ENCODE results near the gene MEN1. TPM values are rescaled to one million over a fixed set of nuclear protein-coding genes. Genes with fewer than 3 reads are reported as not detected.

The MEN1 gene
- total and polyA plus RNA-seq, 12 donors = 15.3 to 50.6 (median 28.7) TPM

GRCh38 chr11:64764040-64764611, 46.2 kb downstream of the MEN1 start:
- H3K27me3 ChIP-seq = no peaks in the 10 kb centered on the region
- H3K9me3 ChIP-seq (replicated peaks in 1 of 3) = no peaks in the 10 kb centered on the region
- peaks cover 27 to 71% of the 10 kb centered on the region in 2 donors for H3K4me1 ChIP-seq (replicated peaks in 1 of 2)
- peak in 2 of 7 donors; percentile 23 to 41 for DNase-seq
- no peak for TF ChIP-seq POLR2A (IDR thresholded peaks at IDR 0.05)
- TF ChIP-seq, protein P1, sequence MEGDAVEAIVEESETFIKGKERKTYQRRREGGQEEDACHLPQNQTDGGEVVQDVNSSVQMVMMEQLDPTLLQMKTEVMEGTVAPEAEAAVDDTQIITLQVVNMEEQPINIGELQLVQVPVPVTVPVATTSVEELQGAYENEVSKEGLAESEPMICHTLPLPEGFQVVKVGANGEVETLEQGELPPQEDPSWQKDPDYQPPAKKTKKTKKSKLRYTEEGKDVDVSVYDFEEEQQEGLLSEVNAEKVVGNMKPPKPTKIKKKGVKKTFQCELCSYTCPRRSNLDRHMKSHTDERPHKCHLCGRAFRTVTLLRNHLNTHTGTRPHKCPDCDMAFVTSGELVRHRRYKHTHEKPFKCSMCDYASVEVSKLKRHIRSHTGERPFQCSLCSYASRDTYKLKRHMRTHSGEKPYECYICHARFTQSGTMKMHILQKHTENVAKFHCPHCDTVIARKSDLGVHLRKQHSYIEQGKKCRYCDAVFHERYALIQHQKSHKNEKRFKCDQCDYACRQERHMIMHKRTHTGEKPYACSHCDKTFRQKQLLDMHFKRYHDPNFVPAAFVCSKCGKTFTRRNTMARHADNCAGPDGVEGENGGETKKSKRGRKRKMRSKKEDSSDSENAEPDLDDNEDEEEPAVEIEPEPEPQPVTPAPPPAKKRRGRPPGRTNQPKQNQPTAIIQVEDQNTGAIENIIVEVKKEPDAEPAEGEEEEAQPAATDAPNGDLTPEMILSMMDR (IDR thresholded peaks at IDR 0.05) = no peak
- WGBS, 4 donors = 34 to 48% (median 40%) methylated on average over 8 to 11 of the region's 11 CpGs
- intact Hi-C loops (cut with DNase I) = no loop called here
- H3K27ac ChIP-seq = peak overlapping the region in 4 of 5 donors; percentile 14 to 87 (median 70)
- H3K36me3 ChIP-seq (replicated peaks in 1 of 2) = peaks cover 0 to 63% of the 10 kb centered on the region in 2 donors
- H3K4me3 ChIP-seq = no peak overlapping the region

GRCh38 chr11:64763526-64764039, 46.8 kb downstream of the MEN1 start:
- WGBS, 4 donors = 39 to 48% (median 44%) methylated on average over 3 to 6 of the region's 6 CpGs
- intact Hi-C loops (cut with DNase I) = no loop called here
- Histone ChIP-seq H3K27me3 (no peaks in the 10 kb centered on the region), H3K9me3 (replicated peaks in 1 of 3) (no peaks in the 10 kb centered on the region), H3K27ac (peak overlapping the region; percentile 14 to 87 (median 66)), H3K4me1 (replicated peaks in 1 of 2) (peaks cover 27 to 73% of the 10 kb centered on the region in 2 donors), H3K36me3 (replicated peaks in 1 of 2) (peaks cover 0 to 58% of the 10 kb centered on the region in 2 donors), H3K4me3 (no peak overlapping the region)
- DNase-seq = peak in 2 of 7 donors; percentile 41 to 54
- TF ChIP-seq, protein P1 (IDR thresholded peaks at IDR 0.05) = no peak
- TF ChIP-seq POLR2A (IDR thresholded peaks at IDR 0.05) = no peak

DNA sequence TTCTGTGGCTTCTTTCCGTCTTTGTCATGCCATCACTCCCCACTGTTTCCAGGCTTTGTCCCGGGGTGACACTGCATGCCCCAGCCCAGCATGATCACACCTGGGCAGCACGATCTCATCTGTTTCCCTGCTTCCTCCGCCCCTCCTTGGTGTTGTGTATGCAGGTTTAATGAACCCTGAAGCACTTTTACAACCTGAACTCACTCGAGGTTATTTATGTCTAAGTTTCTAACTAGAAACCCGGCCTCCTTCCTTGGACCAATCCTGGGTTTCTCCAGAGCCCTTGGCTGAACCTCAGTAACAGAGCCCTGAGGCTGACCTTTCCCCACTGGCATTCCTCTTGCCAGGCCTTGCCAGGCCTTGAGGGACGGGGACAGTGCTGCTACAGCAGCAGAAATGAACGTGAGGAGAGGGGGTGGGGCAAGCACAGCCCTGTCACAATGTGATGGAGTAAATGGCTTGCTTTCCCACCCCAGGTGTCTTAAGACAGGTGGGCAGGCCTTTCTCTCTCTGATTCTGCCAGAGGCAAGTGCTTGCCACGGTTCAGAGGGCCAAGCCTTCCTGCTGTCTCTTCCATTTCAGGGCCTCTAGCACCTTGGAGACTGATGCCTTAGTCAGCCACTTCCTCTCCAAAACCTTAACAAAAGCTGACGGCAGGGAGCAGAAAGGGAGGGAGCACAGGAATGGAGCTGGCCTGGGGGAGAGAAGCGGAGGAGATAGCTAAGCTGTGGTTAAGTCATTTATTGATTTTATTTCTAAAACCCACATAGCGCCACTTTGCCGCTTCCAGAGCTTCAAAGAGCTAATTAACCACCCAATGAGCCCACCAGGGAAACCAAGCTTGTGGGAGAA, 47.5 kb downstream of the MEN1 start:
- intact Hi-C loops (cut with DNase I) = no loop called here
- Histone ChIP-seq H3K36me3 (replicated peaks in 1 of 2) (peaks cover 0 to 51% of the 10 kb centered on the region in 2 donors), H3K27ac (peak overlapping the region; percentile 14 to 87 (median 66)), H3K27me3 (no peaks in the 10 kb centered on the region), H3K4me1 (replicated peaks in 1 of 2) (peaks cover 27 to 71% of the 10 kb centered on the region in 2 donors), H3K4me3 (no peak overlapping the region), H3K9me3 (replicated peaks in 1 of 3) (no peaks in the 10 kb centered on the region)
- DNase-seq = peak in 6 of 7 donors; percentile 69 to 86 (median 80)
- WGBS, 4 donors = 31 to 38% (median 35%) methylated on average over 13 of the region's 13 CpGs
- TF ChIP-seq POLR2A (IDR thresholded peaks at IDR 0.05) = no peak
- TF ChIP-seq, protein P1 (IDR thresholded peaks at IDR 0.05) = no peak

- H3K36me3 ChIP-seq (replicated peaks in 1 of 2) = peaks cover 0 to 45% of the 10 kb centered on the region in 2 donors
- no peaks in the 10 kb centered on the region for H3K27me3 ChIP-seq
- DNase-seq = peak in 1 of 7 donors; percentile 33
- TF ChIP-seq POLR2A (IDR thresholded peaks at IDR 0.05) = no peak
- TF ChIP-seq, protein P1 (IDR thresholded peaks at IDR 0.05) = no peak
- peaks cover 27 to 64% of the 10 kb centered on the region in 2 donors for H3K4me1 ChIP-seq (replicated peaks in 1 of 2)
- no peaks in the 10 kb centered on the region for H3K9me3 ChIP-seq (replicated peaks in 1 of 3)
- no peak overlapping the region for H3K4me3 ChIP-seq
- WGBS, 4 donors = 51 to 57% (median 54%) methylated on average over 5 of the region's 5 CpGs
- H3K27ac ChIP-seq = peak overlapping the region; percentile 14 to 87 (median 66)
- intact Hi-C loops (cut with DNase I) = no loop called here
Measured at GRCh38 chr11:64762277-64762673, 48.1 kb downstream of the MEN1 start.

All from adrenal gland (tissue), 12 donors.